ENCODE measurements around the gene TNS3.

The TNS3 gene

DNA sequence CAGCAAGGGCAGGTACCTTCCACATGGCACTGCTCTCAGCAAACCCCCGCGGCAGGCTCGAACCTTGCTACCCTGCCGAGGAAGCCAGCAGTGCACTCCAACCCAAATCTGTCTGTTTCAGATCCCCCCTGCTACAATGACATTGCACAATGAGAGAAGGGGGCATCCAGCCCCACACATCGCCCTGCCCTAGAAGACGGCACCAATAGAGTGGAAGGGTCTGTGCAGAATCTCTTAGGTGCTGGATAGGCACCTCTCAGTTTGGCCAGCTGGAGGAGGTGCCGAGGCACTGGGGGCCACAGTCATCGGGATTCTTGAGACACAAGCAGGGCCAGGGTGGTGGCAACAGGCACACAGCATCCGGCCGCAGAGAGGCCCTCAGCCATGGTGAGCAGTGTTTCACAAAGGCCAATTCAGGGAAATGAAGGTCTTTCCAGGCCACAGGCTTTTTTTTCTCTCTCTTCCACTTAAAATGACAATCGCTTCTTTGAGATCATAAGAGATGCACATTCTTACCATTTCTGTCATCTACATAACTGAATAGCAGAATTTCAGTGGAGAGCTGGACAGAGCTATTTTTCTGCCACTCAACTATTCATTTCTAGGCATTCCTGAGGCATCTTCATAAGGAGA, 281.3 kb downstream of the TNS3 start:
- H3K9me3 ChIP-seq (replicated peaks; ENCODE audit: low read length), result no peaks in the 10 kb centered on the region
- H3K36me3 ChIP-seq (ENCODE audit: insufficient read depth, low read length), result peaks cover 75% of the 10 kb centered on the region
- no peaks in the 10 kb centered on the region for H3K27me3 ChIP-seq (ENCODE audit: control insufficient read depth, insufficient read depth, low read length)
- no peak overlapping the region for H3K9ac ChIP-seq (ENCODE audit: low read depth, low read length)
- no peak overlapping the region for H3K4me3 ChIP-seq (ENCODE audit: low read length)
- peaks cover 4% of the 10 kb centered on the region for H3K4me1 ChIP-seq (ENCODE audit: control insufficient read depth, insufficient read depth, low read length)
- no peak overlapping the region for H3K4me2 ChIP-seq (ENCODE audit: low read length)

DNA sequence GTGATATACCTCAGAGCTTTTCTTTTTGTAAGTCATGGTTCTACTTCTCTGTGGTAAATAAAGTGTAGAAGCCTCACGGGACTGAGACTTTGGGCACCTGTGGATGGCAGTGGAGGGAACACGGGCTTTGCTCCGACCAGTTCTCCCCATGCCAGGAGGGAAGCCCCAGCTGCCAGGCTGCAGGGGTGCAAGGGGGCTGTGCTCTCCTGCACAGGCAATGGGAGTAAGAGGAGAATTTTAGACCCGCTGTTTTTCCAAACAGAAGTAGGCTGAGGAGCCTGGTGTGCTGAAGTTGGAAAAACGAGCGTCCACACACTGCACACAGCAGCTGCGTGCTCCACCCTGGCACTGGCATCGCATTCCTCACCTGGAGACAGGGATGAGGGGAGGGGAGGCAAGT, 282.4 kb downstream of the TNS3 start:
- Histone ChIP-seq H3K4me1 (ENCODE audit: control insufficient read depth, insufficient read depth, low read length) (peaks cover 15% of the 10 kb centered on the region), H3K4me2 (ENCODE audit: low read length) (no peak overlapping the region), H3K9ac (ENCODE audit: low read depth, low read length) (no peak overlapping the region), H3K4me3 (ENCODE audit: low read length) (no peak overlapping the region), H3K36me3 (ENCODE audit: insufficient read depth, low read length) (peaks cover 77% of the 10 kb centered on the region), H3K27me3 (ENCODE audit: control insufficient read depth, insufficient read depth, low read length) (no peaks in the 10 kb centered on the region), H3K9me3 (replicated peaks; ENCODE audit: low read length) (no peaks in the 10 kb centered on the region)

GRCh38 chr7:47298636-47299035, 283.3 kb downstream of the TNS3 start:
- no peaks in the 10 kb centered on the region for H3K9me3 ChIP-seq (replicated peaks; ENCODE audit: low read length)
- no peak overlapping the region for H3K4me2 ChIP-seq (ENCODE audit: low read length)
- no peak overlapping the region for H3K4me3 ChIP-seq (ENCODE audit: low read length)
- no peak overlapping the region for H3K9ac ChIP-seq (ENCODE audit: low read depth, low read length)
- no peaks in the 10 kb centered on the region for H3K27me3 ChIP-seq (ENCODE audit: control insufficient read depth, insufficient read depth, low read length)
- H3K4me1 ChIP-seq (ENCODE audit: control insufficient read depth, insufficient read depth, low read length), result peaks cover 24% of the 10 kb centered on the region
- H3K36me3 ChIP-seq (ENCODE audit: insufficient read depth, low read length), result peaks cover 81% of the 10 kb centered on the region

- Histone ChIP-seq H3K36me3 (ENCODE audit: insufficient read depth, low read length) (peaks cover 81% of the 10 kb centered on the region), H3K4me1 (ENCODE audit: control insufficient read depth, insufficient read depth, low read length) (peaks cover 39% of the 10 kb centered on the region), H3K4me2 (ENCODE audit: low read length) (no peak overlapping the region), H3K27me3 (ENCODE audit: control insufficient read depth, insufficient read depth, low read length) (no peaks in the 10 kb centered on the region), H3K9ac (ENCODE audit: low read depth, low read length) (no peak overlapping the region), H3K9me3 (replicated peaks; ENCODE audit: low read length) (no peaks in the 10 kb centered on the region), H3K4me3 (ENCODE audit: low read length) (no peak overlapping the region)
Observed at GRCh38 chr7:47297120-47297519, 284.8 kb downstream of the TNS3 start.

DNA sequence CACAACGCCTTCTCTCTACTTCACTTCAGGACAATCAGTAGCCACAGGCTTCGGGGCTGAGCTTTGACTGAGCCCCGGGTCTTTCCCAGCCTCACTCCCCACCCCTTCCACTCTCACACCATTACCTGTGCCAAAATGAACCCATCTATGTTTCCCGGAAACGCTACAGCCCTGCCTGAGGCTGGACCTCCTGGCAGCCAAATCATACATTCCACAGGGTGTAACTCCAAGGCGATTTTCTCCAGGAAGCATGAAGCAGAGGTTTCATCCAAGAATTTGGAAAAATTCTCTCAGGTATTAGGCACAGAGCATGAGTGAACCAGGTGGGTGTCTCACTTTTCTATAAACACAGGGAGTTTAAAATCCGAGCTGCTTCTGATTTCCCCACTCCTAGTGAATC, 286.3 kb downstream of the TNS3 start:
- H3K36me3 ChIP-seq (ENCODE audit: insufficient read depth, low read length), result peaks cover 72% of the 10 kb centered on the region
- no peak overlapping the region for H3K4me2 ChIP-seq (ENCODE audit: low read length)
- no peak overlapping the region for H3K9ac ChIP-seq (ENCODE audit: low read depth, low read length)
- peaks cover 52% of the 10 kb centered on the region for H3K4me1 ChIP-seq (ENCODE audit: control insufficient read depth, insufficient read depth, low read length)
- no peak overlapping the region for H3K4me3 ChIP-seq (ENCODE audit: low read length)
- H3K27me3 ChIP-seq (ENCODE audit: control insufficient read depth, insufficient read depth, low read length), result no peaks in the 10 kb centered on the region
- H3K9me3 ChIP-seq (replicated peaks; ENCODE audit: low read length), result no peaks in the 10 kb centered on the region

GRCh38 chr7:47294556-47295222, 287.2 kb downstream of the TNS3 start:
- Histone ChIP-seq H3K9me3 (replicated peaks; ENCODE audit: low read length) (no peaks in the 10 kb centered on the region), H3K27me3 (ENCODE audit: control insufficient read depth, insufficient read depth, low read length) (no peaks in the 10 kb centered on the region), H3K4me2 (ENCODE audit: low read length) (no peak overlapping the region), H3K9ac (ENCODE audit: low read depth, low read length) (no peak overlapping the region), H3K4me1 (ENCODE audit: control insufficient read depth, insufficient read depth, low read length) (peaks cover 59% of the 10 kb centered on the region), H3K36me3 (ENCODE audit: insufficient read depth, low read length) (peaks cover 72% of the 10 kb centered on the region), H3K4me3 (ENCODE audit: low read length) (no peak overlapping the region)

DNA sequence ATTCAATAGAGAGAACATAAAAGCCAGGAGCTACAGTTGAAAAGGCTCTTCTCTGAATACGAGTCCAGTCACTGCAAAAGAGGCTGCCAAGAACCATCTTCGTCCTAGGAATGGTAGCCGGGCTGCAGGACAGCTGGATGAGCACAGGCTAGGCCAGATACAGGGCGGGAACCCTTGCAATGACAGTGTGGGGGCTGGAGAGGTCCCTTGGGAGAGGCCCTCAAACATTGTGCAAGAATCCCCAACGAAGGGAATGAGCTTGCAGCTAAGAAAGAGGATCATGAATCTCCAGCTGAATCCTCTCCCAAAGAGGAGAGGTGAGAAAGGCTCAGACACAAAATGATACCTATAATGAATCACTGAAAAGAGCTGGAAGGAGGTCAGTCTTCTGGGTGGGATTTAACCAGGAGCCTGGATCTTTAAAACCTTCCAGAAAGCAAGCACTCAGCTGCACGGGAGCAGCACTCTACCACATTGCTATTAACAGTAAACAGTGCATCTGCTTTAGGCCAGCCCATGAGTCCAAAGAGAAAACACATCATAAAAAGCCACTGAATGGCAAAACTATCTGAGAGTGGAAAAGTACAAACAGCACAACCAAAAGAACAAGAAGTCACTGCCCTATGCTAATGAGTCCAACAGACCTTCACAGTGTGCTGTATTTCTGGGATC, 287.9 kb downstream of the TNS3 start:
- H3K36me3 ChIP-seq (ENCODE audit: insufficient read depth, low read length), result peaks cover 72% of the 10 kb centered on the region

DNA sequence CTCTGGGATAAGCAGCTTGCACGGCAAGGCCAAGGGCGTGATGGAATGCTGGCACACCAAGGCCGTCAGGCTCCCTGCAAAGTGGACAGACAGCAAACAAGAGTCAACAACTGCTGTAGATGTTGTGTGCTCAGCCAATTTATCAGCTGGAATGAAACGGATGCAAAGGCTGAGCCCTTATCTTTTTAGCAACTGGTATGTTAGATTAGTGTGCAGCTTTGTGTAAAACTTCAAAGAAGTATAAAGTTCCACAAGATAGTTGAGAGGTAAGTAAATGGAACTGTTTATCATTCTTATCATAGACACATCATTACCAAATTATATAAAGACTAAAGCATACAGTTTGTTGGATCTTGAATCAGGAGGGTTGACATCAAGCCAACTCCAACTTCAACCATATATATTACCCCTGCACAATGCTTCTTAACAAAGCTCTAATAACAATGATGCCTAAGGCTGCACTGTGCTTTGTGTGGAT, 289.0 kb downstream of the TNS3 start:
- Histone ChIP-seq H3K36me3 (ENCODE audit: insufficient read depth, low read length) (peaks cover 81% of the 10 kb centered on the region), H3K4me3 (ENCODE audit: low read length) (no peak overlapping the region), H3K9me3 (replicated peaks; ENCODE audit: low read length) (no peaks in the 10 kb centered on the region), H3K4me1 (ENCODE audit: control insufficient read depth, insufficient read depth, low read length) (peaks cover 55% of the 10 kb centered on the region), H3K27me3 (ENCODE audit: control insufficient read depth, insufficient read depth, low read length) (no peaks in the 10 kb centered on the region), H3K4me2 (ENCODE audit: low read length) (no peak overlapping the region), H3K9ac (ENCODE audit: low read depth, low read length) (peak overlapping the region; percentile 71)

More for the DNA sequence above, 287.9 kb downstream of the TNS3 start:
- H3K4me2 ChIP-seq (ENCODE audit: low read length), result no peak overlapping the region
- H3K9ac ChIP-seq (ENCODE audit: low read depth, low read length), result no peak overlapping the region
- H3K4me1 ChIP-seq (ENCODE audit: control insufficient read depth, insufficient read depth, low read length), result peaks cover 55% of the 10 kb centered on the region
- no peaks in the 10 kb centered on the region for H3K27me3 ChIP-seq (ENCODE audit: control insufficient read depth, insufficient read depth, low read length)
- H3K4me3 ChIP-seq (ENCODE audit: low read length), result no peak overlapping the region
- H3K9me3 ChIP-seq (replicated peaks; ENCODE audit: low read length), result no peaks in the 10 kb centered on the region

GRCh38 chr7:47291461-47292081, 290.3 kb downstream of the TNS3 start:
- Histone ChIP-seq H3K4me1 (ENCODE audit: control insufficient read depth, insufficient read depth, low read length) (peaks cover 55% of the 10 kb centered on the region), H3K27me3 (ENCODE audit: control insufficient read depth, insufficient read depth, low read length) (no peaks in the 10 kb centered on the region), H3K4me2 (ENCODE audit: low read length) (peak overlapping the region; percentile 56), H3K9me3 (replicated peaks; ENCODE audit: low read length) (no peaks in the 10 kb centered on the region), H3K9ac (ENCODE audit: low read depth, low read length) (peak overlapping the region; percentile 71), H3K4me3 (ENCODE audit: low read length) (peak overlapping the region; percentile 1), H3K36me3 (ENCODE audit: insufficient read depth, low read length) (peaks cover 82% of the 10 kb centered on the region)

DNA sequence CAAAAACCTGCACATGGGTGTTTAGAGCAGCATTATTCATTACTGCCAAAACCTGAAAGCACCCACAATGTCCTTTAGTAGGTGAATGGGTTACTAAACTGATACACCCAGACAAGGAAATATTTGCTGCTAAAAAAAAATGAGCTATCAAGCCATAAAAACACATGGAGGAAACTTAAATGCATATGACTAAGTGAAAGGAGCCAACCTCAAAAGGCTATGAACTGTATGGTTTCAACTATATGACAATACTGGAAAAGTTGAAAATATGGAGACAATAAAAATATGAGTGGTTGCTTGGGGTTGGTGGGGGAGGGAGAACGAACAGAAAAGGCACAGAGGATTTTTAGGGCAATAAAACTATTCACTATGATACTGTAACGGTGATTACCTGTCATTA, 291.0 kb downstream of the TNS3 start:
- Histone ChIP-seq H3K36me3 (ENCODE audit: insufficient read depth, low read length) (peaks cover 81% of the 10 kb centered on the region), H3K4me1 (ENCODE audit: control insufficient read depth, insufficient read depth, low read length) (peaks cover 61% of the 10 kb centered on the region), H3K4me2 (ENCODE audit: low read length) (peak overlapping the region; percentile 40), H3K9ac (ENCODE audit: low read depth, low read length) (peak overlapping the region; percentile 9), H3K9me3 (replicated peaks; ENCODE audit: low read length) (no peaks in the 10 kb centered on the region), H3K27me3 (ENCODE audit: control insufficient read depth, insufficient read depth, low read length) (no peaks in the 10 kb centered on the region), H3K4me3 (ENCODE audit: low read length) (peak overlapping the region; percentile 13)

DNA sequence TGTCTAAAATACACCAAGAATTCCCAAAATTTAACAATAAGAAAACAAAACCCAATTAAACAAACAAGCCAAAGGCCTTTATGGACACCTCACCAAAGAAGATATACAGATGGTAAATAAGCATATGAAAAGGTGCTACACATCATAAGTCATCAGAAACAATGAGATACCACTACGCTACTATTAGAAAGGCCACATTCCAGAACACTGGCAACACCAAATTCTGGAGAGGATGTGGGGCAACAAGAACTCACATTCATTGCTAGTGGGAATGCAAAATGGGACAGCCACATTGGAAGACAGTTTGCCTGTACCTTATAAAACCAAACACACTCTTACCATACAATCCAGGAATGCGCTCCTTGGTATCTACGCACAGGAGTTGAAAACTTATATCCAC, 291.4 kb downstream of the TNS3 start:
- Histone ChIP-seq H3K36me3 (ENCODE audit: insufficient read depth, low read length) (peaks cover 81% of the 10 kb centered on the region), H3K9me3 (replicated peaks; ENCODE audit: low read length) (no peaks in the 10 kb centered on the region), H3K4me2 (ENCODE audit: low read length) (peak overlapping the region; percentile 40), H3K4me1 (ENCODE audit: control insufficient read depth, insufficient read depth, low read length) (peaks cover 59% of the 10 kb centered on the region), H3K27me3 (ENCODE audit: control insufficient read depth, insufficient read depth, low read length) (no peaks in the 10 kb centered on the region), H3K9ac (ENCODE audit: low read depth, low read length) (peak overlapping the region; percentile 9), H3K4me3 (ENCODE audit: low read length) (peak overlapping the region; percentile 13)

Measured in skeletal muscle satellite cell (primary cell).